HG02884 (cell line): Measurements from ENCODE around the gene CEACAM7.
"Not testable (repeated sequence)": the region's sequence is repeated elsewhere in the genome, so short reads cannot be mapped to it uniquely, and the experiment has no call there.

ENCODE experiments used
- ATAC-seq: cut with Tn5 transposase; IDR thresholded peaks from one replicate; pipeline ENCODE4 v1.9.1; 2021; ENCODE audit warnings: mild to moderate bottlenecking, moderate library complexity; ENCODE audit not compliant: unreplicated experiment

CEACAM7 gene

DNA sequence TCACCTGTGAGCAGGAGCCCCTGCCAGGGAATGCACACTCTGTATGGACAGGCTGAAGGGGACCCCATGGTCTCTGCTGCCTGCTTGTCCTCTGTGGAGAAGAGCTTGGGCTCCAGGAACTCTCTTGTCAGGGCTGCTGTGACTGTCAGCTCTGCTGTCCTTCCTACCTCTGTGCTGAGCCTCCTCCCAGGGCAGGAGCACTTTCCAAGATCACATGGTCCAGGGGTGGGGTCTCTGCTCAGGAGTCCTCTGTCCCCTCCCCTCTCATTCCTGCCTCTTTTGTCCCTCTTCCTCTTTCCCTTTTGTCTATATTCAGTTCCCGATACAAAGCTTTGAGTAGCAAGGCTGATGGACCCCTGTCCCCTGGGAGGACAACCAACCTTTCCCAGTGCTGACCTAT is at the start of gene CEACAM7:
CEACAM7 (minus strand) TSS at position 173 of the 400 bp plus-strand sequence; CDS start at position 68, 105 bp downstream.
- no peak for ATAC-seq

- ATAC-seq = no peak
These were observed 47.1 kb upstream of the CEACAM7 start for GRCh38 chr19:41735071-41735600.

DNA sequence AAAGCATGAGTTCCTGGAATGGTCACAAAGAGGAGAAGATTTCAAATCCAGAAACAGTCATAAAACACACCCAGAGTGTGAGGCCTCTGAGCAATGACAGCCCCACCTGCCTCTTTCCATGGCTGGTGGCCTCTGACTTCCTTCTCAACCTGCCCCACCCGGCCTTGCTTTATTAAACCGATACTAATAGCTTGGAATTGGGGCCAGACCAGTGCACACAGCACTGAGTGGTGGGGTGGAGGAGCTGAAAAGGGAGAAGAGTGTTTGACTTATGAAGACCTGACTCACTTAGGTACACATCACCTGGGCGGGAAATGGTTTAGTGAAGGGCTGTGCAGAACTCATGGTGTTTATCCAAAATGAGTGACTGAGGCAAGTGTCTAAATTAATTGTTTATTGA is 46.5 kb upstream of the CEACAM7 start:
- no peak for ATAC-seq

GRCh38 chr19:41734156-41734555 is 46.1 kb upstream of the CEACAM7 start:
- ATAC-seq = no peak

DNA sequence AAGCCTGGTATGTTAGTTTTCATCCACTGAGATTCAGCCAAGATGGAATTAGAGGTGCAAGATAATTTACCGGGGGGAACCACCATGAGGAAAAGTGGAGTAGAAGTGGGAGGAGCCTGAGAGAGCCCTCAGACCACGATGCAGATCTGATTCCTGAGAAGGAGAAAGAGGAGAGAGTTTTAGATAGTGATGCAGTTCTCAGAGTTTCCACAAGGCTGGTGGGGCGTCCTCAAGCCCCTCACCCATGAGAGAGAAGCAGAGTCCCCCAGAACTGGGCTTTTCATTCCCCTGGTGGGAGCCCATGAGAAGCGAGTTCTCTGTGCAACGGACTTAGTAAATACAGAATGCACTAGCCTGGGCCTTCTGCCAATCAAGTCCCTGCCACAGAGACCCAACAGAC is 38.4 kb upstream of the CEACAM7 start:
- no peak for ATAC-seq

GRCh38 chr19:41720103-41720502 is 32.0 kb upstream of the CEACAM7 start:
- no peak for ATAC-seq

DNA sequence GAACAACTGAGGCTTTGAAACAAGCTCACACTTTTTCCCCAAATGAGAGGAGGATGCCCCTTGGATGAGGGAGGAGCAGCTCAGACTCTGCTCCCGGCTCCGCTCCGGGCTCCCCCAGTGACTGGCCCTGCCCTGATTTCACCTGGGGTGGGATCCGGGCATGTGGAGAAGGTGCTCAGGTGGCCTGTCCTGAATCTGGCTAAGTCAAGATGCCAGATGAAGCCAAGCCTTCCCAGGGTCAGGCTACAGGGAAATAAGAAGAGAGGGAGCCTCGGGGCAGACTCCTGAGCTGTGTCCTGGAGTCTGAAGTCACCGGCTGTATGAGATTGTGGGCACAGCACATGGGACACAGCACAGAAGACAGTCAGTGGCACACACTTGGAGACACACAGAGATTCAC is 30.7 kb upstream of the CEACAM7 start:
- ATAC-seq = no peak

- ATAC-seq = no peak
These were observed 26.5 kb upstream of the CEACAM7 start for GRCh38 chr19:41714598-41714997.

- ATAC-seq = no peak
These were observed 23.5 kb upstream of the CEACAM7 start for GRCh38 chr19:41711376-41712261.

DNA sequence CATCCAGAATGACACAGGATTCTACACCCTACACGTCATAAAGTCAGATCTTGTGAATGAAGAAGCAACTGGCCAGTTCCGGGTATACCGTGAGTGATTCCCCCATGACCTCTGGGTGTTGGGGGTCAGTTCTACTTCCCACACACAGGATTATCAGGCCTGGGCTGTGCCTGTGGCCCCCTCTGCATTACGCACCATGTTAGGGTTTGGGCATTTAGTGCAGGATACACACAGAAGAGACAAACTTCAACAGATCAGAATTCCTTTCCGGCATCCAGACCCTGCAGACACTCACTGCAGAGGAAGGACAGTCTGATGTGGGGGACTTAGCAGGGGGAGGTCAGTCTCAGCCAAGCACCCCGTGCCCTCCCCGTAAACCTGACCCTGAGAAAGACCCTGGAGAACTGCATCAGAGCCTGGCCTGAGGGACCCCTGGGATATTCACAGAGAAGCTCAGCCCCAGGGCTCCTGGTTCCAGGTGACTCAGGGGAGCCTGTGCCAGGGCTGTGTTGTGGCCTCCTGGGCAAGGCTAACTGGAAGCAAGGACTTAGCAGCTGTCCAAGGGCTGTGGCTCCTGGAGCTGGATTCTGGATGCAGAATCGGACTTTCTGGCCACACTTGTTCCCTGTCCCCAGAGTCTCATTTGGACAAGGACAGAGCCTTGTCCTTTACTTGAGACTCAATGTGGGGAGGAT is 22.0 kb upstream of the CEACAM7 start:
- ATAC-seq = no peak

- not testable (repeated sequence) for ATAC-seq
These were observed 21.4 kb upstream of the CEACAM7 start for GRCh38 chr19:41709516-41709915.

DNA sequence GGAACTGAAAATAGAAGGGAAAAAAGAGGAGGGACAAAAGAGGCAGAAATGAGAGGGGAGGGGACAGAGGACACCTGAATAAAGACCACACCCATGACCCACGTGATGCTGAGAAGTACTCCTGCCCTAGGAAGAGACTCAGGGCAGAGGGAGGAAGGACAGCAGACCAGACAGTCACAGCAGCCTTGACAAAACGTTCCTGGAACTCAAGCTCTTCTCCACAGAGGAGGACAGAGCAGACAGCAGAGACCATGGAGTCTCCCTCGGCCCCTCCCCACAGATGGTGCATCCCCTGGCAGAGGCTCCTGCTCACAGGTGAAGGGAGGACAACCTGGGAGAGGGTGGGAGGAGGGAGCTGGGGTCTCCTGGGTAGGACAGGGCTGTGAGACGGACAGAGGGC is 20.4 kb upstream of the CEACAM7 start, which contains the start of gene CEACAM5:
CEACAM5 (plus strand) TSS at position 146 of the 400 bp plus-strand sequence; CDS start at position 252, 106 bp downstream.
- ATAC-seq = no peak

- ATAC-seq = no peak
These were observed 19.9 kb upstream of the CEACAM7 start for GRCh38 chr19:41707871-41708371.

- no peak for ATAC-seq
These were observed 19.4 kb upstream of the CEACAM7 start for GRCh38 chr19:41707502-41707812.

GRCh38 chr19:41706741-41707501 is 18.9 kb upstream of the CEACAM7 start:
- no peak for ATAC-seq

DNA sequence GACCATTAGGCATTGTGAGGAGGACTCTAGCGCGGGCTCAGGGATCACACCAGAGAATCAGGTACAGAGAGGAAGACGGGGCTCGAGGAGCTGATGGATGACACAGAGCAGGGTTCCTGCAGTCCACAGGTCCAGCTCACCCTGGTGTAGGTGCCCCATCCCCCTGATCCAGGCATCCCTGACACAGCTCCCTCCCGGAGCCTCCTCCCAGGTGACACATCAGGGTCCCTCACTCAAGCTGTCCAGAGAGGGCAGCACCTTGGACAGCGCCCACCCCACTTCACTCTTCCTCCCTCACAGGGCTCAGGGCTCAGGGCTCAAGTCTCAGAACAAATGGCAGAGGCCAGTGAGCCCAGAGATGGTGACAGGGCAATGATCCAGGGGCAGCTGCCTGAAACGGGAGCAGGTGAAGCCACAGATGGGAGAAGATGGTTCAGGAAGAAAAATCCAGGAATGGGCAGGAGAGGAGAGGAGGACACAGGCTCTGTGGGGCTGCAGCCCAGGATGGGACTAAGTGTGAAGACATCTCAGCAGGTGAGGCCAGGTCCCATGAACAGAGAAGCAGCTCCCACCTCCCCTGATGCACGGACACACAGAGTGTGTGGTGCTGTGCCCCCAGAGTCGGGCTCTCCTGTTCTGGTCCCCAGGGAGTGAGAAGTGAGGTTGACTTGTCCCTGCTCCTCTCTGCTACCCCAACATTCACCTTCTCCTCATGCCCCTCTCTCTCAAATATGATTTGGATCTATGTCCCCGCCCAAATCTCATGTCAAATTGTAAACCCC is 17.5 kb upstream of the CEACAM7 start:
- ATAC-seq = no peak

GRCh38 chr19:41703602-41704293 is 15.7 kb upstream of the CEACAM7 start:
- ATAC-seq = no peak

GRCh38 chr19:41702171-41702651 is 14.1 kb upstream of the CEACAM7 start:
- ATAC-seq = no peak

DNA sequence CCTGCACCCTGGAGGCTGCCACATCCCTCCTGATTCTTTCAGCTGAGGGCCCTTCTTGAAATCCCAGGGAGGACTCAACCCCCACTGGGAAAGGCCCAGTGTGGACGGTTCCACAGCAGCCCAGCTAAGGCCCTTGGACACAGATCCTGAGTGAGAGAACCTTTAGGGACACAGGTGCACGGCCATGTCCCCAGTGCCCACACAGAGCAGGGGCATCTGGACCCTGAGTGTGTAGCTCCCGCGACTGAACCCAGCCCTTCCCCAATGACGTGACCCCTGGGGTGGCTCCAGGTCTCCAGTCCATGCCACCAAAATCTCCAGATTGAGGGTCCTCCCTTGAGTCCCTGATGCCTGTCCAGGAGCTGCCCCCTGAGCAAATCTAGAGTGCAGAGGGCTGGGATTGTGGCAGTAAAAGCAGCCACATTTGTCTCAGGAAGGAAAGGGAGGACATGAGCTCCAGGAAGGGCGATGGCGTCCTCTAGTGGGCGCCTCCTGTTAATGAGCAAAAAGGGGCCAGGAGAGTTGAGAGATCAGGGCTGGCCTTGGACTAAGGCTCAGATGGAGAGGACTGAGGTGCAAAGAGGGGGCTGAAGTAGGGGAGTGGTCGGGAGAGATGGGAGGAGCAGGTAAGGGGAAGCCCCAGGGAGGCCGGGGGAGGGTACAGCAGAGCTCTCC is 13.5 kb upstream of the CEACAM7 start:
- ATAC-seq = no peak
